ENCODE measurements around the gene RXRG. TPM values are rescaled to one million over a fixed set of nuclear protein-coding genes. Genes with fewer than 3 reads are reported as not detected.

RXRG gene
- total and polyA plus RNA-seq, 8 donors, result 0.32 to 10.4 (median 1.3) TPM

GRCh38 chr1:165454091-165454610 lies 9.2 kb upstream of the RXRG start:
- Histone ChIP-seq H3K27me3 (peaks cover 0 to under 1% (median 0%) of the 10 kb centered on the region in 4 donors), H3K27ac (no peak overlapping the region), H3K9me3 (no peaks in the 10 kb centered on the region), H3K36me3 (no peaks in the 10 kb centered on the region), H3K4me3 (no peak overlapping the region), H3K4me1 (no peaks in the 10 kb centered on the region)
- WGBS, 2 donors, result 76 to 88% methylated on average over 3 of the region's 3 CpGs
- ATAC-seq (no peak), FAIRE-seq (no peak), DNase-seq (no peak)
- intact Hi-C loops (cut with DNase I), result no loop called here
- no peak for TF ChIP-seq CTCF (IDR thresholded peaks at IDR 0.05)

DNA sequence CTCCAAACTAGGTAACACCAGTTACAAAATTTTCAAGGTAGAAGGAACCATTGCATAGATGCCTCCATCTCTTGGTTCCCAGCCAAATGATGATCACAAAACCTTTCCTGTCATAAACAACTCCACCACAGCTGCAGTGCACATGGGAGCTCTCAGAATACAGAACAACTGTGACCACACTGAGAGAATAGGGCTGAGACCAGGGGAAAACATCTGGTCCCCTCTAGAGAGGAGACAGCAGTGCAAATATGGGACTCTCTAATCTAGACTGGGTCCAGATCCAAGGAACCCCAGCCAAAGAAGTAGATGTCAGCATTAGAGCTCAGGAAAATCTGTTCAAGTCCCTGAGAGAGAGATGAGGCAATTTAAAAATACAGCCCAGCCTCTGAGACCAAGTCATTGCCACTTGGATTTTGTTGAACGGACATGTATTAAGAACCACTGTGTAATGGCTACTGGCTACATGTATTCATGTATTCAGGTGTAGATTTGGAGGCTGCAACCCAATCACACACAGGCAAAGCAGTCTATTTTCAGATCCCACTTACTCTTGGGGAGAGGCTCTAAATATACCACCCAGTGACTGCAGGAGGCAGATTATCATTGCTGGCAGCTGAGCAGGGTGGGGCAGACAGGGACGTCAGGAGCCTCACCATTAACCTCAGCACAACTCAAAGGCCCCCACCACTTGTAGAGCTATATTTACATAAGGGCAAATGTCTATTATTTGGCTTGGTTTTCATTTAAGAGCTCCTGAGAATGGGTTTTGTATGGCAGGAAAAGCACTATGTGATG lies 7.6 kb upstream of the RXRG start:
- DNase-seq (no peak), FAIRE-seq (no peak), ATAC-seq (no peak)
- 54 to 64% methylated on average over 2 of the region's 2 CpGs for WGBS, 2 donors
- Histone ChIP-seq H3K4me3 (no peak overlapping the region), H3K4me1 (no peaks in the 10 kb centered on the region), H3K27me3 (peaks cover 0 to 7% (median 0%) of the 10 kb centered on the region in 4 donors), H3K36me3 (no peaks in the 10 kb centered on the region), H3K9me3 (no peaks in the 10 kb centered on the region), H3K27ac (no peak overlapping the region)
- intact Hi-C loops (cut with DNase I), result no loop called here
- TF ChIP-seq CTCF (IDR thresholded peaks at IDR 0.05), result no peak

DNA sequence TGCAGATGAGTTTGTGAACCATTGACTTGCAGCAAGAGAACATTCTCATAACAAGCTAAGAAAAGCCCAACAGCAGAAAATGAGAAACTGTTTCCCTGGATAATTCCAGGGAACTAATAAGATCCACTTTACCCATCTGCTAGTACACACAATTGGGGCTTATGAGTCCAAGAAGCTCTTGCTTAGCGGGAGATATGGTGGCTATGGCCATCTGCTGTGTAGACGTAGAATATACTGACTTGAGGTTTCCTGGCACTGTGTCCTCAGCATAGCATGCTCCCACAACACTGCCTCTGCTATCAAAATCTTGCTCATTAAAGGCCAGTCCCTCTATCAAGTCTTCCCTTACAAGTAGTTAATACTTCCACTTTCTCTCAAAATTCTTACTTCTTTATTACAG lies 6.8 kb upstream of the RXRG start:
- no peak for TF ChIP-seq CTCF (IDR thresholded peaks at IDR 0.05)
- FAIRE-seq (no peak), DNase-seq (no peak), ATAC-seq (no peak)
- Histone ChIP-seq H3K4me1 (no peaks in the 10 kb centered on the region), H3K4me3 (no peak overlapping the region), H3K27ac (no peak overlapping the region), H3K9me3 (no peaks in the 10 kb centered on the region), H3K27me3 (peaks cover 0 to 7% (median 0%) of the 10 kb centered on the region in 4 donors), H3K36me3 (no peaks in the 10 kb centered on the region)
- intact Hi-C loops (cut with DNase I), result no loop called here
- WGBS, 2 donors, result 60 to 70% methylated on average over 2 of the region's 2 CpGs

- intact Hi-C loops (cut with DNase I), result no loop called here
- WGBS, 2 donors, result 24 to 30% methylated on average over 1 of the region's 1 CpG
- ATAC-seq (no peak), FAIRE-seq (no peak), DNase-seq (no peak)
- Histone ChIP-seq H3K4me3 (no peak overlapping the region), H3K9me3 (no peaks in the 10 kb centered on the region), H3K4me1 (no peaks in the 10 kb centered on the region), H3K27ac (no peak overlapping the region), H3K27me3 (peaks cover 0 to 7% (median 2%) of the 10 kb centered on the region in 4 donors), H3K36me3 (no peaks in the 10 kb centered on the region)
- no peak for TF ChIP-seq CTCF (IDR thresholded peaks at IDR 0.05)
Observed at GRCh38 chr1:165449131-165449530, 4.2 kb upstream of the RXRG start.

GRCh38 chr1:165445388-165445787 lies 462 bp upstream of the RXRG start:
- 57 to 58% methylated on average over 4 of the region's 4 CpGs for WGBS, 2 donors
- DNase-seq (no peak), ATAC-seq (no peak), FAIRE-seq (no peak)
- TF ChIP-seq CTCF (IDR thresholded peaks at IDR 0.05), result no peak
- Histone ChIP-seq H3K36me3 (no peaks in the 10 kb centered on the region), H3K9me3 (no peaks in the 10 kb centered on the region), H3K4me1 (no peaks in the 10 kb centered on the region), H3K27me3 (peaks cover 0 to 7% (median 2%) of the 10 kb centered on the region in 4 donors), H3K4me3 (peak overlapping the region in 2 of 4 donors; percentile 7 to 34), H3K27ac (no peak overlapping the region)
- intact Hi-C loops (cut with DNase I), result no loop called here

Measured in pancreas (tissue), 10 donors.